ENCODE measurements around the gene TAS1R3. TPM values are rescaled to one million over a fixed set of nuclear protein-coding genes. Genes with fewer than 3 reads are reported as not detected.

The TAS1R3 gene
- total and polyA plus RNA-seq, 5 donors from 2014 or later = 0.06 to 2.0 (median 0.11) TPM; not detected in 2

- Histone ChIP-seq H3K4me3 (ENCODE audit: low read depth, low read length) (peak within 1 kb of the TSS; percentile 61), H3K9me3 (ENCODE audit: control insufficient read depth in 2 of 2, low read length in 2 of 2) (no peaks in the 10 kb centered on the region), H3K36me3 (ENCODE audit: control insufficient read depth, insufficient read depth, low read length) (peaks cover 11% of the 10 kb centered on the region), H3K27ac (ENCODE audit: insufficient read depth, low read length, poor library complexity, severe bottlenecking) (peak within 1 kb of the TSS; percentile 78), H3K4me1 (ENCODE audit: control insufficient read depth, insufficient read depth, low read length, poor library complexity, severe bottlenecking) (peaks cover 43% of the 10 kb centered on the region), H3K27me3 (ENCODE audit: control insufficient read depth, insufficient read depth, low read length) (no peaks in the 10 kb centered on the region)
- peak; percentile 83 to 86 for ATAC-seq (ENCODE audit: low read depth in 2 of 2)
- Mint-ChIP-seq H3K4me1 (peaks cover 0 to 51% (median 8%) of the 10 kb centered on the region in 4 donors), H3K27ac (peak within 1 kb of the TSS; percentile 63 to 91 (median 90)), H3K9me3 (no peaks in the 10 kb centered on the region), H3K4me3 (peak within 1 kb of the TSS; percentile 86 to 93 (median 92)), H3K27me3 (no peaks in the 10 kb centered on the region), H3K36me3 (no peaks in the 10 kb centered on the region)
- peak; percentile 94 to 96 (median 94) for DNase-seq
These were observed 6.4 kb upstream of the TAS1R3 start, which contains the start of the genes CPTP and INTS11 for GRCh38 chr1:1324524-1325287. CPTP (plus strand) TSS chr1:1324802; CDS start chr1:1326911, 2,109 bp downstream. INTS11 (minus strand) TSS chr1:1324660; CDS start chr1:1324608, 52 bp downstream.

GRCh38 chr1:1325288-1326074 lies 5.6 kb upstream of the TAS1R3 start:
- Mint-ChIP-seq H3K4me1 (peaks cover 0 to 45% (median 8%) of the 10 kb centered on the region in 4 donors), H3K36me3 (no peaks in the 10 kb centered on the region), H3K27ac (peak overlapping the region in 2 of 3 donors; percentile 12 to 67), H3K27me3 (no peaks in the 10 kb centered on the region), H3K9me3 (no peaks in the 10 kb centered on the region), H3K4me3 (peak overlapping the region; percentile 75 to 89 (median 83))
- ATAC-seq (ENCODE audit: low read depth in 2 of 2) = no peak
- Histone ChIP-seq H3K4me1 (ENCODE audit: control insufficient read depth, insufficient read depth, low read length, poor library complexity, severe bottlenecking) (peaks cover 43% of the 10 kb centered on the region), H3K4me3 (ENCODE audit: low read depth, low read length) (peak overlapping the region; percentile 61), H3K27ac (ENCODE audit: insufficient read depth, low read length, poor library complexity, severe bottlenecking) (peak overlapping the region; percentile 78), H3K9me3 (ENCODE audit: control insufficient read depth in 2 of 2, low read length in 2 of 2) (no peaks in the 10 kb centered on the region), H3K27me3 (ENCODE audit: control insufficient read depth, insufficient read depth, low read length) (no peaks in the 10 kb centered on the region), H3K36me3 (ENCODE audit: control insufficient read depth, insufficient read depth, low read length) (peaks cover 3% of the 10 kb centered on the region)
- peak in 1 of 3 donors; percentile 49 for DNase-seq

GRCh38 chr1:1326075-1326605 lies 4.9 kb upstream of the TAS1R3 start:
- Histone ChIP-seq H3K27ac (ENCODE audit: insufficient read depth, low read length, poor library complexity, severe bottlenecking) (peak overlapping the region; percentile 78), H3K4me3 (ENCODE audit: low read depth, low read length) (peak overlapping the region; percentile 61), H3K36me3 (ENCODE audit: control insufficient read depth, insufficient read depth, low read length) (no peaks in the 10 kb centered on the region), H3K4me1 (ENCODE audit: control insufficient read depth, insufficient read depth, low read length, poor library complexity, severe bottlenecking) (peaks cover 43% of the 10 kb centered on the region), H3K27me3 (ENCODE audit: control insufficient read depth, insufficient read depth, low read length) (no peaks in the 10 kb centered on the region), H3K9me3 (ENCODE audit: control insufficient read depth in 2 of 2, low read length in 2 of 2) (no peaks in the 10 kb centered on the region)
- Mint-ChIP-seq H3K27me3 (no peaks in the 10 kb centered on the region), H3K27ac (peak overlapping the region in 2 of 3 donors; percentile 48 to 65), H3K4me3 (peak overlapping the region; percentile 75 to 89 (median 83)), H3K9me3 (no peaks in the 10 kb centered on the region), H3K36me3 (no peaks in the 10 kb centered on the region), H3K4me1 (peaks cover 0 to 45% (median 8%) of the 10 kb centered on the region in 4 donors)
- peak in 1 of 3 donors; percentile 61 for DNase-seq
- no peak for ATAC-seq (ENCODE audit: low read depth in 2 of 2)

- Mint-ChIP-seq H3K27me3 (no peaks in the 10 kb centered on the region), H3K4me3 (peak overlapping the region; percentile 10 to 43 (median 38)), H3K9me3 (no peaks in the 10 kb centered on the region), H3K4me1 (peaks cover 0 to 36% (median 8%) of the 10 kb centered on the region in 4 donors), H3K27ac (no peak overlapping the region), H3K36me3 (no peaks in the 10 kb centered on the region)
- no peaks in the 10 kb centered on the region for H3K9me3 ChIP-seq (ENCODE audit: control insufficient read depth in 2 of 2, low read length in 2 of 2)
- H3K36me3 ChIP-seq (ENCODE audit: control insufficient read depth, insufficient read depth, low read length) = no peaks in the 10 kb centered on the region
- no peaks in the 10 kb centered on the region for H3K27me3 ChIP-seq (ENCODE audit: control insufficient read depth, insufficient read depth, low read length)
- no peak overlapping the region for H3K4me3 ChIP-seq (ENCODE audit: low read depth, low read length)
- no peak for ATAC-seq (ENCODE audit: low read depth in 2 of 2)
- H3K27ac ChIP-seq (ENCODE audit: insufficient read depth, low read length, poor library complexity, severe bottlenecking) = no peak overlapping the region
- DNase-seq = no peak
- peaks cover 31% of the 10 kb centered on the region for H3K4me1 ChIP-seq (ENCODE audit: control insufficient read depth, insufficient read depth, low read length, poor library complexity, severe bottlenecking)
These were observed 3.8 kb upstream of the TAS1R3 start for GRCh38 chr1:1327291-1327690.

- ATAC-seq (ENCODE audit: low read depth in 2 of 2) (no peak), DNase-seq (no peak)
- Mint-ChIP-seq H3K4me1 (peaks cover 0 to 29% (median 7%) of the 10 kb centered on the region in 4 donors), H3K36me3 (no peaks in the 10 kb centered on the region), H3K27me3 (no peaks in the 10 kb centered on the region), H3K27ac (no peak overlapping the region), H3K4me3 (no peak overlapping the region), H3K9me3 (no peaks in the 10 kb centered on the region)
- H3K36me3 ChIP-seq (ENCODE audit: control insufficient read depth, insufficient read depth, low read length) = no peaks in the 10 kb centered on the region
- H3K9me3 ChIP-seq (ENCODE audit: control insufficient read depth in 2 of 2, low read length in 2 of 2) = no peaks in the 10 kb centered on the region
- peaks cover 25% of the 10 kb centered on the region for H3K4me1 ChIP-seq (ENCODE audit: control insufficient read depth, insufficient read depth, low read length, poor library complexity, severe bottlenecking)
- H3K27ac ChIP-seq (ENCODE audit: insufficient read depth, low read length, poor library complexity, severe bottlenecking) = no peak overlapping the region
- H3K4me3 ChIP-seq (ENCODE audit: low read depth, low read length) = no peak overlapping the region
- H3K27me3 ChIP-seq (ENCODE audit: control insufficient read depth, insufficient read depth, low read length) = no peaks in the 10 kb centered on the region
These were observed 2.8 kb upstream of the TAS1R3 start for GRCh38 chr1:1328254-1328653.

GRCh38 chr1:1329304-1330210 lies 1.5 kb upstream of the TAS1R3 start:
- ATAC-seq (ENCODE audit: low read depth in 2 of 2) (no peak), DNase-seq (no peak)
- Histone ChIP-seq H3K27ac (ENCODE audit: insufficient read depth, low read length, poor library complexity, severe bottlenecking) (no peak overlapping the region), H3K4me1 (ENCODE audit: control insufficient read depth, insufficient read depth, low read length, poor library complexity, severe bottlenecking) (peaks cover 21% of the 10 kb centered on the region), H3K36me3 (ENCODE audit: control insufficient read depth, insufficient read depth, low read length) (no peaks in the 10 kb centered on the region), H3K9me3 (ENCODE audit: control insufficient read depth in 2 of 2, low read length in 2 of 2) (no peaks in the 10 kb centered on the region), H3K4me3 (ENCODE audit: low read depth, low read length) (no peak overlapping the region), H3K27me3 (ENCODE audit: control insufficient read depth, insufficient read depth, low read length) (no peaks in the 10 kb centered on the region)
- Mint-ChIP-seq H3K36me3 (no peaks in the 10 kb centered on the region), H3K9me3 (no peaks in the 10 kb centered on the region), H3K4me3 (peak overlapping the region in 1 of 4 donors; percentile 84), H3K27ac (no peak overlapping the region), H3K4me1 (peaks cover 0 to 23% (median 6%) of the 10 kb centered on the region in 4 donors), H3K27me3 (no peaks in the 10 kb centered on the region)
